Transverse colon (tissue), 4 donors: Measurements from ENCODE around the gene DVL1. TPM values are rescaled to one million over a fixed set of nuclear protein-coding genes. Genes with fewer than 3 reads are reported as not detected.

Source experiments
- DNase-seq: peaks from one replicate; pipeline ENCODE4 v3.0.0-alpha.2; 2019
- H3K27ac ChIP-seq, 4 donors: fragments of 200-600 bp; sonication (generic); 2 replicates each; pipeline ENCODE4 v1.5.1; 2016 to 2018; ENCODE audit warnings: inconsistent platforms in 4 of 4
- H3K27me3 ChIP-seq: fragments of 200-600 bp; sonication (generic); 2 replicates; pipeline ENCODE4 v1.5.1; 2017; ENCODE audit warnings: inconsistent platforms
- H3K36me3 ChIP-seq, 4 donors: fragments of 200-600 bp; sonication (generic); 2 replicates each; pipeline ENCODE4 v1.5.1; 2017 to 2019; ENCODE audit warnings: inconsistent platforms in 4 of 4
- H3K4me1 ChIP-seq, 4 donors: fragments of 200-600 bp; sonication (generic); 2 replicates each; pipeline ENCODE4 v1.5.1; 2017 to 2020; ENCODE audit warnings: inconsistent platforms in 4 of 4
- H3K4me3 ChIP-seq, 4 donors: fragments of 200-600 bp; sonication (generic); 1 replicate in 1 of 4; 2 replicates in 3 of 4; pipeline versions ENCODE4 v1.5.1 to v1.6.1; 2017 to 2019; ENCODE audit warnings: inconsistent platforms in 4 of 4
- H3K9me3 ChIP-seq, 2 donors: fragments of 200-600 bp; sonication (generic); 2 replicates each; pipeline ENCODE4 v1.5.1; 2017 to 2019; ENCODE audit warnings: inconsistent platforms in 2 of 2
- CTCF ChIP-seq, 5 experiments: fragments of 200-600 bp in 3 of 5; fragments of 450-650 bp in 2 of 5; sonication (generic) in 3 of 5; IDR thresholded peaks; 1 replicate in 2 of 5; 2 replicates in 3 of 5; pipeline ENCODE4 v1.5.1; 2016 to 2017; ENCODE audit warnings: antibody characterized with exemption in 5 of 5, inconsistent platforms in 3 of 5, mild to moderate bottlenecking in 2 of 5, moderate library complexity in 1 of 5
- EP300 ChIP-seq: sonication (generic); formaldehyde crosslinking; IDR thresholded peaks from one replicate; pipeline ENCODE4 v1.6.1; 2017; ENCODE audit warnings: antibody characterized with exemption, low read depth
- POLR2A ChIP-seq: fragments of 450-650 bp; IDR thresholded peaks from one replicate; pipeline ENCODE4 v1.6.1; 2016; ENCODE audit warnings: antibody characterized with exemption, mild to moderate bottlenecking, moderate library complexity
- POLR2AphosphoS5 ChIP-seq, 3 donors: sonication (generic); formaldehyde crosslinking; IDR thresholded peaks; one replicate each; pipeline ENCODE4 v1.6.1; 2016; ENCODE audit warnings: antibody characterized with exemption in 3 of 3
- WGBS, 2 donors: methylation state at CpG; one replicate each; pipeline ENCODE4 v1.1.5; 2018; ENCODE audit warnings: low coverage in 1 of 2; 5-methylcytosine and 5-hydroxymethylcytosine counted together
- in situ Hi-C, 4 donors: fragments of 200-750 bp; cut with MboI; loops; one replicate each; pipeline versions ENCODE4 v1.15.0 to v1.15.1; 2017; ENCODE audit warnings: low sequenced_read_pairs in 3 of 4, low pct_ligation_motif_present in 1 of 4, low pct_unique_long_range_greater_than_20kb in 1 of 4
- intact Hi-C: fragments of 100-400 bp; cut with DNase I; formaldehyde crosslinking; loops from one replicate; pipeline ENCODE4 v1.15.1; 2023; ENCODE audit warnings: low total_unique reads
- total RNA-seq, 4 donors: library from RNA; depleted of rRNA; stranded (reverse); fragments of >200 nt; gene quantifications; one replicate each; pipeline ENCODE4 v1.1.0, GENCODE V29; 2016

Gene DVL1
- total RNA-seq, 4 donors from 2014 or later: 103 to 182 (median 115) TPM

- TF ChIP-seq EP300: no peak
- no peak for TF ChIP-seq POLR2A
- no peak for TF ChIP-seq POLR2AphosphoS5 (IDR thresholded peaks at IDR 0.05)
- TF ChIP-seq CTCF (IDR thresholded peaks at IDR 0.05): no peak
- intact Hi-C loops (no loop called here), in situ Hi-C loops (no loop called here)
- no peaks in the 10 kb centered on the region for H3K36me3 ChIP-seq
- peaks cover 4 to 39% (median 9%) of the 10 kb centered on the region in 4 donors for H3K4me1 ChIP-seq
- no peaks in the 10 kb centered on the region for H3K9me3 ChIP-seq
- H3K27me3 ChIP-seq: peaks cover 32% of the 10 kb centered on the region
- 26% methylated on average over 13 of the region's 13 CpGs; no CpG with 5 or more reads in 1 of the 2 donors for WGBS, 2 donors
- H3K27ac ChIP-seq: peak overlapping the region; percentile 86 to 92 (median 89)
- H3K4me3 ChIP-seq: no peak overlapping the region
- DNase-seq: peak; percentile 20
Measured at GRCh38 chr1:1361982-1362423, 12.8 kb upstream of the DVL1 start.

DNA sequence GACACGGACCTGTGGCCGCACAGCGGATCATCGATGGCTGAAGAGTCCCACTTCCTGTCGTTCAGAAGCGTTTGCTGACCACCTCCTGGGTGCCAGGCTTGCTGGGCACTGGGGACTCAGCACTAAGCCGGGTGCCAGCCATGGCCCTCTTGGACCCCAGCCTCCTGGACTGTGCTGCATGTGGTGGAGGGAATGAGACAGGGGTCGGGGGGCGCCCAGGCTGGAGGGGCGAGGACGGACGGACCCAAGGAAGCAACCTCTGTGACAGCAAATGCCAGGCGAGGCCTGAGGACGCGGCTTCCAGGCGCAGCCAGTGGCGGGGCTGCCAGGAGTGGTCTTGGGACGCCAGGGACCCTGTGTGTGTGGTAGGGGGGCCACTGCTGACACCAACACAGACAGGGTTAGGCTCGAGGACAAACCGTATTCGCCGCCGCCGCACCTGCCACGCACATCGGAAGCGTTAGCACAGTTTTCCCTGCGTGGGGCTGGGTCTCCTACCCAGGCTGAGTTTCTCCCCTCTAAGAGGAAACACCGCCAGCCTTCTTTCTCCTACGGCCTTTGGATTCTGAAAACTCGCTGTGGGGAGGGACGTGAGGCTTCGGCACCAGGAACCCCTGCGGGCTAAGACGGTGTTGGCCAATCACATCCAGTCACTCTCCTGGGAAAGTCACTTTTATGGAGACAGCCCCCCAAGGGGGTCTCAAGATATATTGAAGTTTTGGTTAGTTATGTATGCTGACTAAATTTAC is 12.2 kb upstream of the DVL1 start:
- DNase-seq: no peak
- Histone ChIP-seq H3K36me3 (no peaks in the 10 kb centered on the region), H3K9me3 (no peaks in the 10 kb centered on the region), H3K4me3 (no peak overlapping the region), H3K27me3 (peaks cover 38% of the 10 kb centered on the region), H3K27ac (peak overlapping the region; percentile 86 to 92 (median 89)), H3K4me1 (peaks cover 6 to 45% (median 15%) of the 10 kb centered on the region in 4 donors)
- in situ Hi-C loops (no loop called here), intact Hi-C loops (no loop called here)
- no peak for TF ChIP-seq EP300
- TF ChIP-seq POLR2AphosphoS5 (IDR thresholded peaks at IDR 0.05): no peak
- no peak for TF ChIP-seq POLR2A
- no peak for TF ChIP-seq CTCF (IDR thresholded peaks at IDR 0.05)
- WGBS, 2 donors: 74% methylated on average over 33 of the region's 35 CpGs; no CpG with 5 or more reads in 1 of the 2 donors

DNA sequence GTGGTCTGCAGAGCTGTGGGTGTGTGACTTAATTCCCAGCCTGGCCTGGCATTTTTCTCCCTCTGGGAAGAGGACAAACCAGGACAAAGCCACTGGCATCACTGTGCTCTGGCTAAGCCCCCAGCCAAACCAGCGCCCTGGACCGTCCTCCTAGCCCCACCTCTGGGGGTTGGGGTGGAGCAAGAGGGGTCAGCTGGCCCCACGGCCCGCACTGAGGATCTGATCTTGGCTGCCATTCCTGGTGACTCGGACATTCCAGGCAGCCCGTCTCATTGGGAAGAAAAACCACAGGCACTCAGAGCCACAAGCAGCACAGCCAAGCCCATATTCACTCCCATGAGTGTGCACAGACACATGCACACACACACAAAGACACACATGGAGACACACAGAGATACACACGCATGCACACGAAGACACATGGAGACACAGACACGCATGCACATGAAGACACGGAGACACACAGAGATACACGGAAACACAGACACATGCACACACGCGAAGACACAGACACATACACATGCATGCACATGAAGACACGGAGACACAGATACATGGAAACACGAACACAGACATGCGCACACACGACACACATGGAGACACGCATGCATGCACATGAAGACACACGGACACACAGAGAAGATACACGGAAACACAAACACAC is 11.4 kb upstream of the DVL1 start:
- Histone ChIP-seq H3K4me3 (no peak overlapping the region), H3K27ac (peak overlapping the region; percentile 86 to 92 (median 89)), H3K27me3 (peaks cover 41% of the 10 kb centered on the region), H3K36me3 (no peaks in the 10 kb centered on the region), H3K9me3 (no peaks in the 10 kb centered on the region), H3K4me1 (peaks cover 12 to 52% (median 22%) of the 10 kb centered on the region in 4 donors)
- in situ Hi-C loops: no loop called here
- DNase-seq: peak; percentile 57
- WGBS, 2 donors: 59 to 76% methylated on average over 8 to 20 of the region's 20 CpGs
- peak; percentile 32 to 37 (median 35) for TF ChIP-seq POLR2AphosphoS5 (IDR thresholded peaks at IDR 0.05)
- TF ChIP-seq POLR2A: no peak
- intact Hi-C loops: no loop called here

- Histone ChIP-seq H3K4me1 (peaks cover 15 to 60% (median 30%) of the 10 kb centered on the region in 4 donors), H3K4me3 (no peak overlapping the region), H3K27ac (peak overlapping the region; percentile 86 to 92 (median 89)), H3K36me3 (no peaks in the 10 kb centered on the region), H3K27me3 (peaks cover 49% of the 10 kb centered on the region), H3K9me3 (no peaks in the 10 kb centered on the region)
- intact Hi-C loops (no loop called here), in situ Hi-C loops (no loop called here)
- no peak for TF ChIP-seq EP300
- TF ChIP-seq CTCF (IDR thresholded peaks at IDR 0.05): no peak
- TF ChIP-seq POLR2AphosphoS5 (IDR thresholded peaks at IDR 0.05): no peak
- no peak for TF ChIP-seq POLR2A
- WGBS, 2 donors: 55% methylated on average over 18 of the region's 28 CpGs; no CpG with 5 or more reads in 1 of the 2 donors
- DNase-seq: no peak
Measured at GRCh38 chr1:1359664-1360468, 10.6 kb upstream of the DVL1 start.
